Thyroid gland (tissue), 4 donors: ENCODE data around the gene NPSR1.

Experiments
- CTCF ChIP-seq, 6 experiments: fragments of 200-600 bp in 3 of 6; fragments of 450-650 bp in 3 of 6; sonication (generic) in 3 of 6; IDR thresholded peaks; one replicate each; pipeline ENCODE4 v1.5.1; 2016 to 2019; ENCODE audit warnings: antibody characterized with exemption in 6 of 6, mild to moderate bottlenecking in 2 of 6, inconsistent platforms in 1 of 6, moderate library complexity in 1 of 6
- POLR2A ChIP-seq, 2 donors: fragments of 450-650 bp; IDR thresholded peaks; one replicate each; pipeline ENCODE4 v1.6.1; 2017; ENCODE audit warnings: antibody characterized with exemption in 2 of 2, mild to moderate bottlenecking in 2 of 2, moderate library complexity in 1 of 2

GRCh38 chr7:34837801-34838201 is 179.8 kb downstream of the NPSR1 start:
- no peak for TF ChIP-seq CTCF (IDR thresholded peaks at IDR 0.05)
- TF ChIP-seq POLR2A (IDR thresholded peaks at IDR 0.05): no peak
